Esophagus (tissue), 2 donors: ENCODE measurements around the gene TBX6. TPM values are rescaled to one million over a fixed set of nuclear protein-coding genes. Genes with fewer than 3 reads are reported as not detected.
A peak's percentile ranks its signal among the peaks of the same experiment; 100 is the strongest.

ENCODE experiments used
- H3K27ac ChIP-seq, 2 donors: one replicate each; pipeline ENCODE4 v1.5.1; 2013; ENCODE audit warnings: low read depth in 2 of 2, mild to moderate bottlenecking in 2 of 2, inconsistent platforms in 1 of 2, low read length in 1 of 2, moderate library complexity in 1 of 2
- H3K27me3 ChIP-seq, 2 donors: one replicate each; pipeline ENCODE4 v1.6.1; 2013; ENCODE audit warnings: low read length in 2 of 2, control low read depth in 1 of 2, mild to moderate bottlenecking in 1 of 2; ENCODE audit not compliant: insufficient read depth in 2 of 2, control insufficient read depth in 1 of 2
- H3K36me3 ChIP-seq, 2 donors: one replicate each; pipeline ENCODE4 v1.6.1; 2013; ENCODE audit warnings: low read length in 1 of 2; ENCODE audit not compliant: control insufficient read depth in 2 of 2, insufficient read depth in 2 of 2
- H3K4me1 ChIP-seq, 2 donors: one replicate each; pipeline ENCODE4 v1.6.1; 2013; ENCODE audit warnings: low read length in 1 of 2; ENCODE audit not compliant: control insufficient read depth in 2 of 2, insufficient read depth in 2 of 2
- H3K4me3 ChIP-seq, 2 donors: one replicate each; pipeline ENCODE4 v1.5.1; 2013; ENCODE audit warnings: low read length in 2 of 2, mild to moderate bottlenecking in 2 of 2, low read depth in 1 of 2, moderate library complexity in 1 of 2
- H3K9me3 ChIP-seq, 2 donors: one replicate each; pipeline ENCODE4 v1.6.1; 2013; ENCODE audit warnings: mild to moderate bottlenecking in 2 of 2, low read depth in 1 of 2, low read length in 1 of 2, moderate library complexity in 1 of 2; ENCODE audit not compliant: control insufficient read depth in 2 of 2, insufficient read depth in 1 of 2
- WGBS, 2 donors: extraction: QIAGEN DNeasy Blood & Tissue Kit; methylation state at CpG; one replicate each; pipeline ENCODE4 v1.1.7; 2013; 5-methylcytosine and 5-hydroxymethylcytosine counted together
- polyA plus RNA-seq, 2 donors: library from polyadenylated mRNA; stranded (reverse); fragments of 200-250 nt; gene quantifications; one replicate each; pipeline ENCODE4 v1.2.3, GENCODE V29; 2013
- donor health status: healthy with polysubstance abuse.
- donor health status: Bipolar disorder and iron deficiency.

Gene TBX6
- polyA plus RNA-seq, 2 donors: 6.2 to 15.8 TPM

DNA sequence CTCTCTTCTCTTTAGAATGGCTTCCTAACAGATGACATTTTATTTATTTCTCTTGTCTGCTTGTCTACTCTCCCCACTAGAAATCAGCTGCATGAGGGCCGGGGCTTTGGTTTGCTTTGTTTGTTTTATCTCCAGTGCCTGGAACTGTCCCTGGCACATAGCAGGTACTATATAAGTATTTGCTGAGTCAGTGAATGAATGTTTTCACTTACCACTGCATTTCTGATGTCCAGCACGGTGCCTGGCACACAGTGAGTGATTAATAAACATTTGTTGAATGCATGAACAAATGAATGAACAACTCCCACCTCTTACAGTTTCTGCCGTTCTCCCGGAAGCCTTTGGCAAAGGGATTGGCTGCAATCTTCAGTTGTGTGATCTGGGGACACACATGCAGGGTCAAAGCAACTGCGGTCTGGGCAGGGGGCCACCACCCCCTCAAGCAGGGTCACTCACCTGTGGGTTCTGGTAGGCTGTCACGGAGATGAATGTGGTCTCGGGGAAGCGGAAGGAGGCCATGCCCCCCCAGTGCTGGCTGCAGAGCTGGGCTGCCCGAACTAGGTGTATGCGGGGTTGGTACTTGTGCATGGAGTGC, 3.4 kb downstream of the TBX6 start:
- H3K27ac ChIP-seq: peak overlapping the region in 1 of 2 donors; percentile 65
- peaks cover 0 to 2% of the 10 kb centered on the region in 2 donors for H3K9me3 ChIP-seq
- WGBS, 2 donors: 59 to 64% methylated on average over 10 of the region's 10 CpGs
- H3K4me1 ChIP-seq: peaks cover 3 to 25% of the 10 kb centered on the region in 2 donors
- no peaks in the 10 kb centered on the region for H3K27me3 ChIP-seq
- peaks cover 8 to 31% of the 10 kb centered on the region in 2 donors for H3K36me3 ChIP-seq
- no peak overlapping the region for H3K4me3 ChIP-seq

DNA sequence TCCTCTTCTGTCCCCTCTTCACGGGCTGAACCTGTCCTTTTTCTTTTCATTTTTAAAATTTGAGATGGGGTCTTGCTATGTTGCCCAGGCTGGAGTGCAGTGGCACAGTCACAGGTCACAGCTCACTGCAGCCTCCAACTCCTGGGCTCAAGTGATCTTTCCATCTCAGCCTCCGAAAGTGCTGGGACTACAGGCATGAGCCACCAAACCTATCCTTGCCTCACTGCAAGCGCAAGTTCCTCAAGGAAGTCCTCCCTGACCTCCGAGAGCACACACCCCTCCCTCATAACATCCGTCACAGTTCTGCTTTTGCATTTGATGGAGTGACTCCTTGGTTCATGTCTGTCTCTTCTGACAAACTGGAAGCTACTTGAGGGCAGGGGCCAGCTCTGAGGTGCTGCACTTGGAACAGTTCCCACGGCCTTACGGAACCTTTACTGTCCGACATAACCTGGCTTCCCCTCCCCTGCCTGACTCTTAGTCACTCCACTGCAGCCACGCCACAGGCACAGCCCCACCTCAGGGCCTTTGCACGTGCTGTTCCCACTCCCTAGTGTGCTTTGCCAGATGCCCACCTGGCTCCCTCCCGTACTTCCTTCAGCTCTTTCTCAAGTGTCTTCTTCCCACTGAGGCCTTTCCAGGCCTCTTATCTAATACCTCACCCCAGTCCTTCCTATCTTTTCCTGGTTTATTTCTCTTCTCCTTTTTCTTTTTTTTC, 4.4 kb downstream of the TBX6 start:
- H3K4me1 ChIP-seq: peaks cover 3 to 22% of the 10 kb centered on the region in 2 donors
- peaks cover 14 to 41% of the 10 kb centered on the region in 2 donors for H3K36me3 ChIP-seq
- H3K9me3 ChIP-seq: peaks cover 0 to 2% of the 10 kb centered on the region in 2 donors
- H3K27me3 ChIP-seq: no peaks in the 10 kb centered on the region
- no peak overlapping the region for H3K27ac ChIP-seq
- 81 to 87% methylated on average over 10 to 11 of the region's 11 CpGs for WGBS, 2 donors
- no peak overlapping the region for H3K4me3 ChIP-seq

DNA sequence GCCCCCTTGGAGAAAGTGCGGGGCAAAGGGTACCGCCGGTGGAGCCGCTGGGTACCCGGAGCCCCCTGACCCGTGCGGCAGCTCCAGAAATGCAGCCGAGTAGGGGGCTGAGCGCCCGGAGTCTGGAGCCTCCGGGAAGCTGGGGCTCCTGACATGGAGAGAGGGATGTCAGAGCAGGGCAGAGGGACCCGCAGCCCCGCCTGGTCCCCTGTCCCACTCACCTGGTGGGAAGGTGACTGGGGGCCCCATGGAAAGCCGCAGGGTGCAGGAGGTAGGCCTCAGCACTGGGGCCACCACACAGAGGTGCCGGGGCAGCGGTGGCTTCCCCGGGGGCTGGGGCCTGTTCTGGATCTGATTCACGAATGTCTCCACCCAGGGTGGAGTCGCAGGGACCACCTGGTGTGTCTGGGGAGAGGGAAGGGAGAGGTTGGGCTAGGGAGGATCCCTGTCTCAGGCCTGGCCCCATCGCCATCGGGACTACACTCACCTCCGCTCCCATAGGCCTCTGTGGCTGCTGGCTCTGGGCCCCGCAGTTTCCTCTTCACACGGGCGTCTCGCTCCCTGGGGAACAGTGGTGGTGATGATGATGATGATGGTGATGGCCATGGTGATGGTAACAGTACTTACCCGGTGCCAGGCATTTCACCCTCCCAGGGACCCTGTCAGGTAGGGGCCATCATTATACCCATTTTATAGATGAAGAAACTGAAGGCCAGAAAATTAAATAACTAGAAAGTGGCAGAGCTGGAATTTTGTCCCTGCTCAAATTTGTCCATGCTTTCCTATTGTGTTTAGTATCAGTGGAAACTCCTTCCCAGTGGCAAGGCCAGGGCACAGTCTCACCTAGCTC, 5.2 kb downstream of the TBX6 start:
- H3K4me1 ChIP-seq: peaks cover 3 to 18% of the 10 kb centered on the region in 2 donors
- 80 to 85% methylated on average over 26 to 27 of the region's 27 CpGs for WGBS, 2 donors
- peaks cover 0 to 2% of the 10 kb centered on the region in 2 donors for H3K9me3 ChIP-seq
- no peak overlapping the region for H3K4me3 ChIP-seq
- H3K27me3 ChIP-seq: no peaks in the 10 kb centered on the region
- peaks cover 14 to 45% of the 10 kb centered on the region in 2 donors for H3K36me3 ChIP-seq
- no peak overlapping the region for H3K27ac ChIP-seq

DNA sequence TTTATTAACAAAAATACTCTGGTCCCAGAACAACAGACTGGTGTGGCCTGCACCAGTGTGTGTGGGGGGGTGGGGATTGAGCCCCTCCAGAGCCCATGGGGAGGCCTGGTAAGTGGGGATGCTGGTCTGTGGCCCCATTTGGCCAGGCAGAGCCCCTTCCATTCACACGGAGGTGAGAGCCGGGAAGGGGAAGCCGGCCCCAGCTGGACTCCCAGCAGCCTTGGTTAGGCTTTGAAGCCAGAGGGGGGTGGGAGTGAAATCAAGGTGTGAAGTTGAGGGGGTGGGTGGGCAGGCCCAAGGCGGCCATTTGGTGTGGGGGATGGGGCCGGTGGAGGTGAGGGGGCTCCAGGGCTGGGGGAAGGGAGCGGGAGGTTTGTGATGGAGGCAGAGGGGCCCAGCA, 5.9 kb downstream of the TBX6 start:
- peaks cover 19 to 50% of the 10 kb centered on the region in 2 donors for H3K36me3 ChIP-seq
- peaks cover 0 to 2% of the 10 kb centered on the region in 2 donors for H3K9me3 ChIP-seq
- H3K4me1 ChIP-seq: peaks cover 1 to 16% of the 10 kb centered on the region in 2 donors
- H3K4me3 ChIP-seq: no peak overlapping the region
- 74 to 84% methylated on average over 6 of the region's 6 CpGs for WGBS, 2 donors
- no peak overlapping the region for H3K27ac ChIP-seq
- no peaks in the 10 kb centered on the region for H3K27me3 ChIP-seq

DNA sequence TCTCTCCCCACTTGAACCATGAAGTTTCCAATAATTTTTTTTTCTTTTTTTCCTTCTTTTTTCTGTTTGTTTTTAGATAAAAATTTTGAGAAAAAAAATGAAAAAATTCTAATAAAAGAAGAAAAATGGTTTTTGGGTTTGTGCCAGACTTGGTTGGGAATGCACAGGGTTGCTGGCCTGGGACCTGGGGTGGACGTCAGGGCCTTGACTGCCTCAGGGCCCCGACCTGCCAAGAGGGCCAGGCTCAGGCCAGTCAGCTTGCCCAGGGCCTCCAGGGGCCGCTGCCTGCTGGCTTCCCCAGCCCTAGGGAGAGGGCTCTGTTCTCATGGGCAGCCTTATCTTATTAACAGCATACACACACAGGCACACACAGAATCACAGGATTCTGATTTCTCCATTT, 6.5 kb downstream of the TBX6 start:
- Histone ChIP-seq H3K9me3 (peaks cover 0 to 2% of the 10 kb centered on the region in 2 donors), H3K27ac (no peak overlapping the region), H3K4me1 (peaks cover 0 to 14% of the 10 kb centered on the region in 2 donors), H3K4me3 (no peak overlapping the region), H3K36me3 (peaks cover 22 to 52% of the 10 kb centered on the region in 2 donors), H3K27me3 (no peaks in the 10 kb centered on the region)
- 68 to 83% methylated on average over 3 of the region's 3 CpGs for WGBS, 2 donors

DNA sequence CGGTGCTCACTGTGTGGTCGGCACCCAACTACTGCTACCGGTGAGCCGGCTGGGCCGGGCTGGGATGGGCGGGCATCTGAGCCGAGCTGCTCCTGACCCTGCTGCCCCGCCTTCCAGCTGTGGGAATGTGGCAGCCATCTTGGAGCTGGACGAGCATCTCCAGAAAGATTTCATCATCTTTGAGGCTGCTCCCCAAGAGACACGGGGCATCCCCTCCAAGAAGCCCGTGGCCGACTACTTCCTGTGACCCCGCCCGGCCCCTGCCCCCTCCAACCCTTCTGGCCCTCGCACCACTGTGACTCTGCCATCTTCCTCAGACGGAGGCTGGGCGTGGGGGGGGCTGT, 6.9 kb downstream of the TBX6 start:
- 57 to 68% methylated on average over 17 of the region's 17 CpGs for WGBS, 2 donors

DNA sequence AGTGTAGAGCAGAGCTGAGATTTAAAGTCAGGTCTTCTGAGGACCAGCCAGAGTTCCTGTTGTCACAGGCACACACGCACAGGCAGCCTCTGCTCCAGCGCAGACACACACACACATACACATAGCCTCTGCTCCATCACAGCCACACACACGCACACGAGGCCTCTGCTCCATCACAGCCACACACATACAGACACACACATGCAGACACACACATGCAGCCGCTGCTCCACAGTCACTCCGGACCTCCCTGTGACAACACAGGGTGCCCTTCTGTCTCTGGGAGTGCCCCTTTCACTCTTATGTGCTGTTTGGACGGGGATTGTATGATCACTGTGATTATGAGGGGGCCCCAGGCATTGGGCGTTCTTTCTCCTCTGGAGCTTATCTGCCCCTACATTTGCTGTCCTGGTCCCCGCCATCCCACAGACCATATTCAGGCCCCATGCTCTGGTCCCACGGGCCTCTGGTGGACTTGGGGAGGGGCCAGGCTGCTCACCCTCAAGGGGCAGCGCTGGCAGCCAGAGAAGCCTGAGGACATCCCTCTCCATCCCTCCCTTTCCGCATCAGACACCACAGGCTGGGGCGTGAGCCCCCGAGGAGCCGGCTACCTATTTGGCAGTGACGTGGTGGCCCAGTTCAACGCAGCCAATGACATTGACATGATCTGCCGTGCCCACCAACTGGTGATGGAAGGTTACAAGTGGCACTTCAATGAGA, 7.5 kb downstream of the TBX6 start:
- H3K27me3 ChIP-seq: no peaks in the 10 kb centered on the region
- peaks cover 0 to 9% of the 10 kb centered on the region in 2 donors for H3K4me1 ChIP-seq
- H3K4me3 ChIP-seq: no peak overlapping the region
- H3K9me3 ChIP-seq: peaks cover 0 to 2% of the 10 kb centered on the region in 2 donors
- H3K36me3 ChIP-seq: peaks cover 22 to 59% of the 10 kb centered on the region in 2 donors
- WGBS, 2 donors: 81 to 85% methylated on average over 18 of the region's 18 CpGs
- peak overlapping the region in 1 of 2 donors; percentile 62 for H3K27ac ChIP-seq

More for the DNA sequence above, 6.9 kb downstream of the TBX6 start:
- no peaks in the 10 kb centered on the region for H3K27me3 ChIP-seq
- peaks cover 0 to 2% of the 10 kb centered on the region in 2 donors for H3K9me3 ChIP-seq
- H3K4me1 ChIP-seq: peaks cover 0 to 12% of the 10 kb centered on the region in 2 donors
- H3K27ac ChIP-seq: peak overlapping the region in 1 of 2 donors; percentile 62
- peaks cover 22 to 53% of the 10 kb centered on the region in 2 donors for H3K36me3 ChIP-seq
- no peak overlapping the region for H3K4me3 ChIP-seq

DNA sequence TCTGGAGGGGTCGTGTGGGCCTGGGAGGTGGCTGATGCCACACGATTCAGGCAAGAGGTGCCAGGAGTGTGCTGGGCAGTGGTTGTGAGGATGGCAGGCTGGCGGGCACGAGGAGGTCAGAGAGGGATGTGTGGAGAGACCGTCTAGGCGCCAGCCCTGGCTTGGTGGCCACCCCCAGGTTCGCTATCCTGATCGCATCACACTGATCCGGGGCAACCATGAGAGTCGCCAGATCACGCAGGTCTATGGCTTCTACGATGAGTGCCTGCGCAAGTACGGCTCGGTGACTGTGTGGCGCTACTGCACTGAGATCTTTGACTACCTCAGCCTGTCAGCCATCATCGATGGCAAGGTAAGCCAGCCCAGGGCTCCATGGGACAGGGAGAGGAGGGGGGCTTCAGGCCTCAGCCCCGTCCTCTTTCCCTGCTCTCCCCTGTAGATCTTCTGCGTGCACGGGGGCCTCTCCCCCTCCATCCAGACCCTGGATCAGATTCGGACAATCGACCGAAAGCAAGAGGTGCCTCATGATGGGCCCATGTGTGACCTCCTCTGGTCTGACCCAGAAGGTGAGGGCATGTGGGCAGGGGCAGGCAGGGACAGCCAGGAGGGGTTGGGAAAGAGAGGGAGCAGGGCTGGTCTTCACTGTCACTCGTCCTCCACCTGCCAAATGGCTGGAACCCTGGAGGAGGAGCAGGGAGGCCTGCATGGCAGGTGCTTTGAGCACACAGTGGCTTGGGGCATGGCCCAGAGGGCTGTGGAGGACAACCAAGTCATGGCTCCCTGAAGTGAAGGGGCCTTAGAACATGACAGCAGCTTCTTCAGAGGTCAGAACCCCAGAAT, 8.3 kb downstream of the TBX6 start:
- Histone ChIP-seq H3K9me3 (peaks cover 0 to 2% of the 10 kb centered on the region in 2 donors), H3K27ac (no peak overlapping the region), H3K4me3 (no peak overlapping the region), H3K36me3 (peaks cover 25 to 62% of the 10 kb centered on the region in 2 donors), H3K27me3 (no peaks in the 10 kb centered on the region), H3K4me1 (peaks cover 0 to under 1% of the 10 kb centered on the region in 2 donors)
- 89 to 90% methylated on average over 24 of the region's 24 CpGs for WGBS, 2 donors
